ENCODE measurements around the gene IGFBP7.
"Not testable (repeated sequence)": the region's sequence is repeated elsewhere in the genome, so short reads cannot be mapped to it uniquely, and the experiment has no call there.

Gene IGFBP7

DNA sequence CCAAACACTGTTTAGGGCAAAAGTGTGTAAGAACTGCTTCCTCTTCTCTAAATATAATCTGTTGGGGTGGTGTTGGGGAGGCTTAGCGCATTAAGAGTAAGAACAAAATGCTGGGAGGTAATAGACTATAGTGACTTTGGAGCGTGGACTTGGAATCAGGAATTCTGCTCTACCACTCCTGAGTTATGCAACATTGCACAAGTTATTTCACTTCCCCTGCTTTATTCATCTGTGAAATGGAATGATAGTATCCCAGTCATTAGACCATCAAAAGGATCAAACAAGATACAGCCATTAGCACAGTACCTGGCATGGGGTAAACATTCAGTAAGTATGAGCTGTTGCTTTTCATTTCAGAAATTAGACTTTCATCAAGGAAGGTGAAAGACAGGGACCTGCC lies 58.7 kb downstream of the IGFBP7 start:
- H3K27me3 ChIP-seq = no peaks in the 10 kb centered on the region
- H3K36me3 ChIP-seq = peaks cover 0 to 97% (median 33%) of the 10 kb centered on the region in 11 experiments; a peak in 14 of 22 replicates
- peaks cover 17 to 74% (median 37%) of the 10 kb centered on the region in 11 experiments for H3K9me3 ChIP-seq (replicated peaks in 1 of 11)
- peak overlapping the region in 6 of 11 experiments; percentile 2 to 58 (median 30); a peak in 11 of 22 replicates for H3K4me2 ChIP-seq
- no peaks in the 10 kb centered on the region for H4K20me1 ChIP-seq
- TF ChIP-seq Cebpa-rat (IDR thresholded peaks at IDR 0.05) = no peak
- H3K4me3 ChIP-seq = no peak overlapping the region
- 0 out of 22 replicates have a peak overlapping the region, but pooled peaks of 1 of the 11 experiments have one; percentile 6 for H3K9ac ChIP-seq
- H3K4me1 ChIP-seq = peaks cover 0 to 22% (median 12%) of the 10 kb centered on the region in 10 experiments; a peak in 13 of 20 replicates
- peak overlapping the region in 6 of 11 experiments; percentile 1 to 61 (median 9); a peak in 9 of 22 replicates for H3K27ac ChIP-seq

DNA sequence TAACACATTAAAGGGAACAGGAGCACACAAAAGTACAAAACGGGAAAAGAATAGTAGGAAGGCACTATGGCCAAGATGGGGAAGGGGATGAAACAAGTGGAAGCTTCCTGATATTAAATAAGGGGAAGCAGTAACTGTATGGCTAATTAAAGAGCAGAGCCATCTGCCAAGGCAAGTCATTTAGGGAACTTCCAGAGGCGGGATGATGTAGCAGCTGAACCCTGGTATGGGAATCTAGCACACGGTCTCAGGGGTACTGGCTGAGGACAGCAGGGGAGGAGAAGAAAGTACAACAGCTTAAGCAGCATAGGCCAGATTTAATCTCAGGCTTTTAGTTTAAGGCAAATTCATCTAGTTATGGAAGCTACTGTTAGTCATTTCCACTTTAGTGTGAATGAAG lies 59.1 kb downstream of the IGFBP7 start:
- TF ChIP-seq Cebpa-rat (IDR thresholded peaks at IDR 0.05) = no peak
- Histone ChIP-seq H3K4me1 (peaks cover 0 to 22% (median 12%) of the 10 kb centered on the region in 10 experiments; a peak in 13 of 20 replicates), H3K27me3 (no peaks in the 10 kb centered on the region), H3K36me3 (peaks cover 0 to 94% (median 33%) of the 10 kb centered on the region in 11 experiments; a peak in 14 of 22 replicates), H3K4me2 (peak overlapping the region in 6 of 11 experiments; percentile 2 to 58 (median 30); a peak in 11 of 22 replicates), H3K27ac (peak overlapping the region in 6 of 11 experiments; percentile 1 to 61 (median 9); a peak in 8 of 22 replicates), H3K9me3 (replicated peaks in 1 of 11) (peaks cover 17 to 76% (median 38%) of the 10 kb centered on the region in 11 experiments), H3K9ac (0 out of 22 replicates have a peak overlapping the region, but pooled peaks of 1 of the 11 experiments have one; percentile 6), H4K20me1 (no peaks in the 10 kb centered on the region), H3K4me3 (no peak overlapping the region)

DNA sequence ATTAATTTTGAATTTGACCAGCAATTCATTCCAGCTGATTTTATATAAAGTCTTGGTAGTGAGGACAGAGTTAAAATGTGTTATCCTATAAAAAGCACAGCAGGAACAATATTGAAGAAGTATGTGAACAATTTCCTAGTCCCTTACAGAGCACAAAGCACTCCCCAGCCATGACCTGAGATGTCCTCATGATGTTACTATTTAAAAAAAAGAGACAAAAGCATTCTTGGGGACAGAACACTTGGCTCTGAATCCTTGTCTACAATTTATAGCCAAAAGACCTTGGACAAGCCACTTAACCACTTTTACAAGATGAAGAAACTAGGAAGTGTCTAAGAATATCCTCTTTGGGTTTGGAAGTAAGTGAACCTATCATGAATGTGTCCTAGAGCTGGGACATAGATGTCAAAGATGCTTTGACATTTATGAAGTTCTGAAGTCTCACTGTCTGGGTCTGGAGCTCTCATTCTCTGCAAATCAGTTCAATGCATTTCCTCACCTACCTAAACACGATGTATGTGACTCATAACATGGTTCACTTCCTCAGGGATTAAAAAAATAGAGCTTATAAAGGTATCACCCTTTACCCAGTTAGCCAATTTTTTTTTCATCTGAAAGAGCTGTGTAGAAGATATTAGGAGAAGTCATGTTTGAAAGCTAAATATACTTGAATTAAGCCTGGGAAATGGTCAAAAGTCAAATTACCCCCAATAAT lies 61.4 kb downstream of the IGFBP7 start:
- Histone ChIP-seq H3K27ac (no peak overlapping the region), H3K4me3 (no peak overlapping the region), H3K36me3 (peaks cover 0 to 89% (median 29%) of the 10 kb centered on the region in 11 experiments; a peak in 14 of 22 replicates), H4K20me1 (peaks cover 0 to 8% (median 0%) of the 10 kb centered on the region in 11 experiments; a peak in 1 of 22 replicates), H3K9ac (no peak overlapping the region), H3K9me3 (replicated peaks in 1 of 11) (peaks cover 17 to 58% (median 36%) of the 10 kb centered on the region in 11 experiments), H3K4me2 (no peak overlapping the region), H3K27me3 (no peaks in the 10 kb centered on the region), H3K4me1 (peaks cover 7 to 22% (median 15%) of the 10 kb centered on the region in 10 experiments; a peak in 17 of 20 replicates)
- no peak for TF ChIP-seq Cebpa-rat (IDR thresholded peaks at IDR 0.05)

DNA sequence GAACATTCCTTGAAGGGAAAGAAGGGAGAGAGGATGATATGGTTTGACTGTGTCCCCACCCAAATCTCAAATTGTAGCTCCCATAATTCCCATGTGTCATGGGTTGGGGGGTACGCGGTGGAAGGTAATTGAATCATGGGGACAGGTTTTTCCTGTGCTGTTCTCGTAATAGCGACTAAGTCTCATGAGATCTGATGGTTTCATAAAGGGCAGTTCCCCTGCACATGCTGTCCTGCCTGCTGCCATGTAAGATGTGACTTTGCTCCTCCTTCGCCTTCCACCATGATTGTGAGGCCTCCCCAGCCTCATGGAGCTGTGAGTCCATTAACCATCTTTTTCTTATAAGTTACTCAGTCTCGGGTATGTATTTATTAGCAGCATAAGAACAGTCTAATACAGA lies 63.1 kb downstream of the IGFBP7 start:
- H3K9ac ChIP-seq, H3K4me2 ChIP-seq, H3K4me3 ChIP-seq, H4K20me1 ChIP-seq, H3K27me3 ChIP-seq, H3K27ac ChIP-seq: not testable (repeated sequence)
- Histone ChIP-seq H3K36me3 (peaks cover 0 to 79% (median 15%) of the 10 kb centered on the region in 11 experiments; a peak in 13 of 22 replicates), H3K9me3 (replicated peaks in 1 of 11) (peaks cover 17 to 44% (median 27%) of the 10 kb centered on the region in 11 experiments), H3K4me1 (peaks cover 8 to 23% (median 16%) of the 10 kb centered on the region in 10 experiments; a peak in 17 of 20 replicates)

DNA sequence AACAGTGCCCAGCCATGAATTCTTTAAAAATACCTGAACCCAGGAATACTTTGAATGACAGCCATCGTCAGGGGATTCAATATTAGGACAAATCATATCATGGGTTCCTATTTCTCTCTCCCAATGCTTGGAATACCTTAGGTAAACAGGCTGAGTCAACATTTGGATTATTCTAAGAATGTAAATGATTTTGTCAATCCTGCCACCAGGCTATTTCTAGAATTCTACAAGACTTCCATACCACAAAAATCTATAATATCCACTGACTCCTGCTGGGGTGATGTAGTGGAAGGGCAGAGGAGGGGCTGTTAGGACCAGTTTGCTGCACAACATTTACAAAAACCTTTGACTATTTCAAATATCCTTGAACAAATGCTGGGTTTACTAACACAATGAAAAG lies 65.2 kb downstream of the IGFBP7 start:
- Histone ChIP-seq H3K27ac (no peak overlapping the region), H3K27me3 (no peaks in the 10 kb centered on the region), H3K9me3 (replicated peaks in 1 of 11) (peaks cover 17 to 37% (median 27%) of the 10 kb centered on the region in 11 experiments), H4K20me1 (peaks cover 0 to 10% (median 0%) of the 10 kb centered on the region in 11 experiments; a peak in 2 of 22 replicates), H3K4me3 (no peak overlapping the region), H3K4me2 (peak overlapping the region in 1 of 11 experiments; percentile 6; a peak in 1 of 22 replicates), H3K36me3 (peaks cover 0 to 84% (median 17%) of the 10 kb centered on the region in 11 experiments; a peak in 14 of 22 replicates), H3K9ac (no peak overlapping the region), H3K4me1 (peaks cover 0 to 23% (median 3%) of the 10 kb centered on the region in 10 experiments; a peak in 5 of 20 replicates)
- no peak for TF ChIP-seq Cebpa-rat (IDR thresholded peaks at IDR 0.05)

DNA sequence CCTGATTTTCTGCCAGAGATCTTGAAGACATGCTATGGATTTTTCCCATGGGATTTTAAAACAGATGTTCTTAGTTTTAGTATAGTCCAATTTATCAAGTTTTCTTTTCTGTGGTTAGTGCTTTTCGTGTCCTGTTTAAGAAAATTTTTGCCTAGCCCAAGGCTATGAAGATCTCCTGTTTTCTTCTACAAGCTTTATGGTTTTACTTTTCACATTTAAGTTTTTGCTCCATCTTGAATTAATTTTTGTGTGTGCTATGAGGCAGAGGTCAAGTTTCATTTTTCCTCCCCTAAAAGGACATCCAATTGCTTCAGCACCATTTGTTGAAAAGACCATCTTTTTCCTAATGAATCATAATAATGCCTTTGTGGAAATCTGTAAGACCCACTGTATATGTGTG lies 65.9 kb downstream of the IGFBP7 start:
- Histone ChIP-seq H3K27ac (no peak overlapping the region), H3K4me3 (no peak overlapping the region), H3K36me3 (peaks cover 0 to 84% (median 17%) of the 10 kb centered on the region in 11 experiments; a peak in 15 of 22 replicates), H3K9ac (no peak overlapping the region), H3K9me3 (replicated peaks in 1 of 11) (peaks cover 17 to 30% (median 26%) of the 10 kb centered on the region in 11 experiments), H4K20me1 (peaks cover 0 to 10% (median 0%) of the 10 kb centered on the region in 11 experiments; a peak in 2 of 22 replicates), H3K27me3 (no peaks in the 10 kb centered on the region), H3K4me1 (peaks cover 0 to 23% (median 3%) of the 10 kb centered on the region in 10 experiments; a peak in 5 of 20 replicates), H3K4me2 (0 out of 22 replicates have a peak overlapping the region, but pooled peaks of 1 of the 11 experiments have one; percentile 12)
- TF ChIP-seq Cebpa-rat (IDR thresholded peaks at IDR 0.05) = no peak

DNA sequence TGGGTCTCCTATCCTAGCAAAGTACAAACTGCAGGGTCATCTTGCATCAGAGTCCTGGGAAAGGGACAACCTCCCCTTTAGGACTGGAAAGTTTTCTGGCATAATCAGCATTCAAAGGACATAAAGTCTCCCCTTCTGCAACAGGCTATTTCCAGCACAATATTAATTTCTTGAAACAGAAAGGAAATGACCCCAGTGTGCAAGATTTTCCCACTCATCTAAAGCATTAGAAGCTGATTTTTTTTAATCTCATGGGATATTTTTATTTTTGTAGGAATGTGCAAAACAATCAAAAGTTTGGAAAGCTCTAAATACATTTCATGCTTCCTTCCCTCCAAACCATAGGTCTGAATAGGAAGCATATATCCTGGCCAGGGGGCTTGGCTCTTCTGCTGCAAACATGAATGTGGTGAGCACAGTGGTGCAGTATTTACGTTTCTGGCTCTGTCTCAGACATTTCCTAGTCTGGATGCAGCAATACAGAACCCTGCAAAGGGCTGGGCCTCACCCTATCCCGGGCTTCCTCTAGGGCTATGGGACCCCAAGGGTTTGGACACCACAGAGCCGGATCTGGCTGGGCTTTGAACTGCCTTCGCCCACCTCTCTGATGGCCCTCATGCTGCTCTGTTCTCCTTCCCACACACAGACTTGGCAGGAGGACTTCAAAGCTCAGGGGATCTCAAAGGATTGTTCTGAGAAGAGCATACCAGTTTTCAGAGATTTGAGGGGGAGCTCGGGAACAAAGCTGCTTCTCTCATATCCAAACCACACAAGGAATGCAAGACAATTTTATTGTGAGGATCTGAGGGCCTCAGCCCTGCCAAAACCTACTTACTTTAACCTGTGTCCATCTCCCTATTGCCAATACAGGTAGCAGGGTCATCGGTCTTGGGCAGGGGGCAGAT lies 66.6 kb downstream of the IGFBP7 start:
- Histone ChIP-seq H3K27me3 (no peaks in the 10 kb centered on the region), H4K20me1 (peaks cover 0 to 10% (median 0%) of the 10 kb centered on the region in 11 experiments; a peak in 2 of 22 replicates), H3K9ac (no peak overlapping the region), H3K4me3 (no peak overlapping the region), H3K4me2 (0 out of 22 replicates have a peak overlapping the region, but pooled peaks of 1 of the 11 experiments have one; percentile 12), H3K36me3 (peaks cover 0 to 84% (median 17%) of the 10 kb centered on the region in 11 experiments; a peak in 15 of 22 replicates), H3K4me1 (peaks cover 0 to 23% (median 3%) of the 10 kb centered on the region in 10 experiments; a peak in 5 of 20 replicates), H3K27ac (no peak overlapping the region), H3K9me3 (replicated peaks in 1 of 11) (peaks cover 17 to 26% (median 19%) of the 10 kb centered on the region in 11 experiments)
- TF ChIP-seq Cebpa-rat (IDR thresholded peaks at IDR 0.05) = no peak

DNA sequence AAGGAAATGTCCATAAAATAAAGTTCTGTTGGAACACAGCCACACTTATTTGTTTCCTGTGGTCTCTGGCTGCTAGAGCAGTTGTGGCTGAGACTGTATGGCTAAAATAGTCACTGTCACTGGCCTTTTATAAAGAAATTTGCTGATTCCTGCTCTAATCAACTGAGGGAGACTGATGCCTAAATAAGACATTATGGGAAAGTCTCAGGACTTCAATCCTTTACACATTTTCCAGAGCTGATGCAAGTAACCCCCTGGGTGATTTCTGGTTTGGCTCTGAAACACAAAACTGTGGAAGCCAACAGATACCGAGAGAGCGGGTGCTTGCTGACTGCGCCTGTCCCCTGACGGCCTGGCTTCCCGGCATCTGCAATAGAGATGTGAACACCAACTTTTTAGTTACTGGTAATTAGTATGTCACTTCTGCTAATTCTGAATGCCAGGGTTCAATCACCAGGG lies 67.4 kb downstream of the IGFBP7 start:
- TF ChIP-seq Cebpa-rat (IDR thresholded peaks at IDR 0.05) = no peak
- H3K4me3 ChIP-seq = no peak overlapping the region
- peaks cover 0 to 84% (median 22%) of the 10 kb centered on the region in 11 experiments; a peak in 15 of 22 replicates for H3K36me3 ChIP-seq

More for the DNA sequence above, 67.4 kb downstream of the IGFBP7 start:
- H3K4me1 ChIP-seq = peaks cover 0 to 23% (median 3%) of the 10 kb centered on the region in 10 experiments; a peak in 5 of 20 replicates
- no peak overlapping the region for H3K4me2 ChIP-seq
- peaks cover 0 to 10% (median 0%) of the 10 kb centered on the region in 11 experiments; a peak in 2 of 22 replicates for H4K20me1 ChIP-seq
- peaks cover 10 to 17% (median 14%) of the 10 kb centered on the region in 11 experiments for H3K9me3 ChIP-seq (replicated peaks in 1 of 11)
- no peak overlapping the region for H3K9ac ChIP-seq
- no peaks in the 10 kb centered on the region for H3K27me3 ChIP-seq
- H3K27ac ChIP-seq = no peak overlapping the region
